ENCODE measurements around the gene PHC2. TPM values are rescaled to one million over a fixed set of nuclear protein-coding genes. Genes with fewer than 3 reads are reported as not detected.

Gene PHC2
- total RNA-seq, 1 experiment from 2014 or later = 176 TPM

DNA sequence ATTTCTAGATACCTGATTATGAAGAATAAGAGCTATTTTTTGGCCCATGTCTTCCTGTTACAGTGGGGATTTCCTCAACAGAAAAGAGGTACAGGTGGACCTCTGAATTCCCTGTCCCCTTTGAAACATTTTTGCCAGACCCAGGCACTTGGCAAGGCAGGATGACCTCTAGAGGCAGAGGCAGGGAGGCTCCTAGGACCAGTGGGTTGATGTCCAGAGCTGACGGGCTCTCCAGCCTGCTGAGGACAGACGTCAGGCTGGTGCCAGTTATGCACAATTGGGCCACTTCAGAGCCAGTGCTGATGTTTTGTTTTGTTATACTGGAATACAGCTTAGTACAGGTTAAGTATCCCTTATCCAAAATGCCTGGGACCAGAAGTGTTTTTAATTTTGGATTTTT lies 91.5 kb downstream of the PHC2 start (continued):
- TF ChIP-seq, protein P1, sequence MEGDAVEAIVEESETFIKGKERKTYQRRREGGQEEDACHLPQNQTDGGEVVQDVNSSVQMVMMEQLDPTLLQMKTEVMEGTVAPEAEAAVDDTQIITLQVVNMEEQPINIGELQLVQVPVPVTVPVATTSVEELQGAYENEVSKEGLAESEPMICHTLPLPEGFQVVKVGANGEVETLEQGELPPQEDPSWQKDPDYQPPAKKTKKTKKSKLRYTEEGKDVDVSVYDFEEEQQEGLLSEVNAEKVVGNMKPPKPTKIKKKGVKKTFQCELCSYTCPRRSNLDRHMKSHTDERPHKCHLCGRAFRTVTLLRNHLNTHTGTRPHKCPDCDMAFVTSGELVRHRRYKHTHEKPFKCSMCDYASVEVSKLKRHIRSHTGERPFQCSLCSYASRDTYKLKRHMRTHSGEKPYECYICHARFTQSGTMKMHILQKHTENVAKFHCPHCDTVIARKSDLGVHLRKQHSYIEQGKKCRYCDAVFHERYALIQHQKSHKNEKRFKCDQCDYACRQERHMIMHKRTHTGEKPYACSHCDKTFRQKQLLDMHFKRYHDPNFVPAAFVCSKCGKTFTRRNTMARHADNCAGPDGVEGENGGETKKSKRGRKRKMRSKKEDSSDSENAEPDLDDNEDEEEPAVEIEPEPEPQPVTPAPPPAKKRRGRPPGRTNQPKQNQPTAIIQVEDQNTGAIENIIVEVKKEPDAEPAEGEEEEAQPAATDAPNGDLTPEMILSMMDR (IDR thresholded peaks at IDR 0.05 in 2 of 3, conservative IDR thresholded peaks at IDR 0.05 in 1 of 3; ENCODE audit: borderline replicate concordance in 1 of 3, insufficient read depth in 1 of 3, low read depth in 2 of 3, low read length in 2 of 3) = no peak; a peak in 1 of 6 replicates
- no peak for TF ChIP-seq SP1 (IDR thresholded peaks at IDR 0.05; ENCODE audit: low read depth)
- TF ChIP-seq TCF7L2 (IDR thresholded peaks at IDR 0.05; ENCODE audit: borderline replicate concordance, extremely low read depth, insufficient read depth, insufficient read length) = no peak
- no peak for TF ChIP-seq EGR1 (IDR thresholded peaks at IDR 0.05; ENCODE audit: low read depth)
- no peak for TF ChIP-seq POLR2AphosphoS5 (IDR thresholded peaks at IDR 0.05; ENCODE audit: low read depth, low read length)
- no peak for TF ChIP-seq RAD21 (IDR thresholded peaks at IDR 0.05; ENCODE audit: low read depth)
- TF ChIP-seq ZNF274 (IDR thresholded peaks at IDR 0.05; ENCODE audit: low read depth, low read length) = no peak
- no peak for TF ChIP-seq ZFX (IDR thresholded peaks at IDR 0.05)
- TF ChIP-seq EZH2 (IDR thresholded peaks at IDR 0.05) = no peak

DNA sequence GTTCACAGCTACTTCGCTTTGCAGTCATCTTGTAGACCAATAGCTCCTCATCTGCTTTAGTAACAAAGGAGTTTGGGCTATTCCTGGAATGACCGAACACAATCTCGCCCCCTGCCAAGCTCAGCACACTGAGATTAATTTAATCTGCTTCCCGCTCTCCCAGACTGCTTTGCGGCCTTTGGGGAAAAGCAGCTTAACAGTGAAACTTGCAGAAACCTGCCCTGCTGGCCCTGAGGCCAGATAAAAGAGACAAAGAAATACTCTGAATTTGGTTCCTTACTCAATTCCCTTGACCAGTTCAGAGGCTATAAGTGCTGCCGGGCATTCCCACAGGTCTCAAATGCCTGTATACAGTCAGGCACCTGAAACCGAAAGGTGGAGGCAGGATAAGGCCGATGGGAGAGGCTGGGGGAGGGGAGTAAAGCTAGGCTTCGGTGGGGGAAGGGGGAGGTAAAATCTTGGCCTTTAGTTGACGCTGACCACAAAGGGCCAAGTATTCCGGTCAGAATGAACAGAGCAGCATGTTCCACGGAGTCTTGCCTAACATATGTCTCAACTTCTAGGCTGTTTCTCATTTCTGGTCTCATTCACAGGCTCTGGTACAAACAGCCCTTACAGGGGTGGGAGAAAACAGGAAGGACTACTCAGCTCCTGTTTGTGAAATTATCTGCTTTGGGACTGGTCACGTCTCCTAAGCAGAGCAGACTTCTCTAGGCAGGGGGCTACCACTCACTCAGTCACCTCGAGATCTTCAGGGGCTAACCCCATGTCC lies 92.3 kb downstream of the PHC2 start:
- Histone ChIP-seq H3K27me3 (ENCODE audit: insufficient read depth, low read length) (no peaks in the 10 kb centered on the region), H3K9ac (ENCODE audit: low read length) (no peak overlapping the region), H2AFZ (ENCODE audit: low read depth, low read length, poor library complexity, severe bottlenecking) (no peak overlapping the region), H3K9me2 (ENCODE audit: insufficient read depth) (no peaks in the 10 kb centered on the region), H3K4me1 (ENCODE audit: control insufficient read depth in 1 of 2, insufficient read depth in 2 of 2, low read length in 2 of 2) (peaks cover 0 to 36% of the 10 kb centered on the region in 2 experiments; a peak in 3 of 4 replicates), H3K27ac (ENCODE audit: low read depth, low read length) (0 out of 2 replicates have a peak overlapping the region, but pooled peaks have one; percentile 1), H4K20me1 (ENCODE audit: insufficient read depth) (peaks cover 11% of the 10 kb centered on the region; the same call in 1 of the 2 replicates), H3K4me3 (replicated peaks in 1 of 2; ENCODE audit: low read depth in 1 of 2, low read length in 2 of 2) (no peak overlapping the region), H3K79me2 (ENCODE audit: insufficient read depth, low read length) (peaks cover 99% of the 10 kb centered on the region), H3K4me2 (ENCODE audit: low read length) (no peak overlapping the region), H3K36me3 (ENCODE audit: control insufficient read depth in 1 of 2, insufficient read depth in 2 of 2, low read length in 2 of 2) (peaks cover 43 to 52% of the 10 kb centered on the region in 2 experiments), H3K9me3 (ENCODE audit: control insufficient read depth in 1 of 2, insufficient read depth in 1 of 2, low read depth in 1 of 2, low read length in 2 of 2) (no peaks in the 10 kb centered on the region)
- intact Hi-C loops (cut with micrococcal nuclease) = no loop called here
- POLR2A ChIA-PET = no interaction called here
- CTCF ChIA-PET = interaction anchor here (1.3 to 1.4 kb wide), 2 partner anchors 43 to 131 kb away, joined by 3 to 5 read pairs; no protein-coding TSS in a partner anchor
- no peak for ATAC-seq
- no peak for DNase-seq (ENCODE audit: low read depth, low spot score)
- RAD21 ChIA-PET (ENCODE audit: low non-redundant PET in 1 of 2, low total read pairs in 2 of 2, uncharacterized antibody in 2 of 2, unreplicated experiment in 2 of 2) = interaction anchor here in 1 of 2 experiments (0.5 kb wide), 1 partner anchor 88 kb away, joined by 3 read pairs; no protein-coding TSS in a partner anchor
- no TSS peak for BruUV-seq (replicated peaks)
- TF ChIP-seq POLR2AphosphoS5 (IDR thresholded peaks at IDR 0.05; ENCODE audit: low read depth, low read length) (peak; percentile 42; the same call in 1 of the 2 replicates), ZFX (IDR thresholded peaks at IDR 0.05) (0 out of 2 replicates have a peak, but pooled peaks have one; percentile 15)
- TF ChIP-seq, protein P1 (IDR thresholded peaks at IDR 0.05 in 2 of 3, conservative IDR thresholded peaks at IDR 0.05 in 1 of 3; ENCODE audit: borderline replicate concordance in 1 of 3, insufficient read depth in 1 of 3, low read depth in 2 of 3, low read length in 2 of 3) = no peak

All from HCT116 (cell line).